CD8-positive, alpha-beta memory T cell (primary cell): ENCODE measurements around the gene IVD. TPM values are rescaled to one million over a fixed set of nuclear protein-coding genes. Genes with fewer than 3 reads are reported as not detected.
A peak's percentile ranks its signal among the peaks of the same experiment; 100 is the strongest.

ENCODE experiments used
- CTCF ChIA-PET: fragments of 350-600 bp; sonication (Branson Sonifier 250); formaldehyde crosslinking; loops from one replicate; lab custom pipeline; 2021; ENCODE audit warnings: antibody characterized with exemption; lab: Charles Lee
- POLR2A ChIA-PET: fragments of 350-600 bp; sonication (Branson Sonifier 250); formaldehyde crosslinking; loops from one replicate; lab custom pipeline; 2021; ENCODE audit warnings: antibody characterized with exemption; lab: Charles Lee
- DNase-seq, 5 donors: peaks; one replicate each; pipeline versions ENCODE4 v3.0.0 to v3.0.0-alpha.2; 2020 to 2022; ENCODE audit warnings: mixed read lengths in 1 of 5
- H3K27ac ChIP-seq: one replicate; pipeline ENCODE4 v1.7.0; 2013; ENCODE audit warnings: low read depth, mild to moderate bottlenecking, low read length, moderate library complexity
- H3K27me3 ChIP-seq: 2 replicates; pipeline ENCODE4 v1.7.0; 2013; ENCODE audit warnings: low read length, mild to moderate bottlenecking; ENCODE audit not compliant: insufficient read depth, poor library complexity, severe bottlenecking
- H3K36me3 ChIP-seq: 2 replicates; pipeline ENCODE4 v1.7.0; 2013; ENCODE audit warnings: mild to moderate bottlenecking, low read length, moderate library complexity; ENCODE audit not compliant: insufficient read depth
- H3K4me1 ChIP-seq: 2 replicates; pipeline ENCODE4 v1.7.0; 2013; ENCODE audit warnings: mild to moderate bottlenecking, low read length, moderate library complexity; ENCODE audit not compliant: insufficient read depth
- H3K4me3 ChIP-seq: 2 replicates; pipeline ENCODE4 v1.7.0; 2013; ENCODE audit warnings: mild to moderate bottlenecking, low read length
- H3K9me3 ChIP-seq: 2 replicates; pipeline ENCODE4 v1.7.0; 2013; ENCODE audit warnings: mild to moderate bottlenecking, low read length
- H3K27ac Mint-ChIP-seq, 8 donors: one replicate each; pipeline ENCODE4 v1.8.0; 2020 to 2021; ENCODE audit warnings: mixed read lengths in 8 of 8, mild to moderate bottlenecking in 6 of 8, inconsistent platforms in 3 of 8, moderate library complexity in 3 of 8
- H3K27me3 Mint-ChIP-seq, 2 donors: one replicate each; pipeline ENCODE4 v1.8.0; 2020 to 2021; ENCODE audit warnings: mixed read lengths in 2 of 2, mild to moderate bottlenecking in 1 of 2, moderate library complexity in 1 of 2
- H3K36me3 Mint-ChIP-seq, 3 donors: one replicate each; pipeline ENCODE4 v1.8.0; 2020 to 2021; ENCODE audit warnings: mixed read lengths in 3 of 3, inconsistent platforms in 1 of 3, mild to moderate bottlenecking in 1 of 3
- H3K4me1 Mint-ChIP-seq, 3 donors: one replicate each; pipeline ENCODE4 v1.8.0; 2020 to 2021; ENCODE audit warnings: mixed read lengths in 3 of 3, inconsistent platforms in 1 of 3, mild to moderate bottlenecking in 1 of 3
- H3K4me3 Mint-ChIP-seq, 7 donors: one replicate each; pipeline ENCODE4 v1.8.0; 2020 to 2021; ENCODE audit warnings: mixed read lengths in 7 of 7, mild to moderate bottlenecking in 6 of 7, moderate library complexity in 4 of 7, inconsistent platforms in 2 of 7
- H3K9me3 Mint-ChIP-seq, 5 donors: one replicate each; pipeline ENCODE4 v1.8.0; 2020 to 2022; ENCODE audit warnings: mixed read lengths in 5 of 5, mild to moderate bottlenecking in 3 of 5, moderate library complexity in 2 of 5, inconsistent platforms in 1 of 5
- polyA plus RNA-seq: library from polyadenylated mRNA; unstranded; fragments of 300-500 nt; fragmentation: Illumina TruSeq; gene quantifications from one replicate; pipeline ENCODE4 v1.2.3, GENCODE V29; 2021
- total RNA-seq, 2 experiments: library from RNA; stranded (reverse); gene quantifications; one replicate each; pipeline ENCODE4 v1.2.3, GENCODE V29; 2021

Gene IVD
- total and polyA plus RNA-seq, 3 experiments from 2014 or later: 56.0 to 80.1 (median 68.5) TPM

DNA sequence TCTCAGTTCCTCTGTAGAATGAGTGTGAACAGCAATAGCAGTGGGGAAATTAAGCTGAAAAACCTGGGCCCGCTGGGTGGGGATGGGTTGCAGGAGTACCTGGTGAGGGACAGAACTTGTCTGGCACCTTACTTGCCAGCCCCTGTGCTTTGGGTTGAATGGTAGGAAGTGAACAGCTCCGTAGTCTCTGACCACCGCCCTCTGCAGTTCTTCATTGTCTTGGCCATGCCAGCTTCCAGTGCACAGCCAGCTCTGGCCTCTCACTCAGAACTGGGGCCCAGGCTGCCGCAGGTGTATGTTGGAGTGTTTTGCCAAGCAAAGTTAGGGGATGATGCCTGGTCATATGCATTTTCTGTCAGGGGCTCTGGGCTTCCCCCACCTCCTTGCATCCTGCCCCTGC lies 51.1 kb downstream of the IVD start:
- no peaks in the 10 kb centered on the region for H3K9me3 Mint-ChIP-seq
- ChIA-PET POLR2A (interaction anchor here (0.9 kb wide), 1 partner anchor 16 kb away, joined by 3 read pairs; no protein-coding TSS in a partner anchor), CTCF (interaction anchor here (1.2 to 1.5 kb wide), 3 partner anchors 14 to 50 kb away, joined by 3 to 4 read pairs (median 3); no protein-coding TSS in a partner anchor)
- no peaks in the 10 kb centered on the region for H3K27me3 Mint-ChIP-seq
- peaks cover 0 to 30% (median 0%) of the 10 kb centered on the region in 3 donors for H3K36me3 Mint-ChIP-seq
- no peak overlapping the region for H3K4me3 ChIP-seq
- H3K4me3 Mint-ChIP-seq: no peak overlapping the region
- peaks cover 49 to 68% (median 49%) of the 10 kb centered on the region in 3 donors for H3K4me1 Mint-ChIP-seq
- H3K36me3 ChIP-seq: peaks cover 14% of the 10 kb centered on the region
- no peak overlapping the region for H3K27ac ChIP-seq
- H3K27me3 ChIP-seq: no peaks in the 10 kb centered on the region
- H3K9me3 ChIP-seq: no peaks in the 10 kb centered on the region
- H3K27ac Mint-ChIP-seq: peak overlapping the region in 4 of 8 donors; percentile 14 to 64 (median 34)
- peak in 1 of 5 donors; percentile 30 for DNase-seq
- peaks cover 57% of the 10 kb centered on the region for H3K4me1 ChIP-seq

DNA sequence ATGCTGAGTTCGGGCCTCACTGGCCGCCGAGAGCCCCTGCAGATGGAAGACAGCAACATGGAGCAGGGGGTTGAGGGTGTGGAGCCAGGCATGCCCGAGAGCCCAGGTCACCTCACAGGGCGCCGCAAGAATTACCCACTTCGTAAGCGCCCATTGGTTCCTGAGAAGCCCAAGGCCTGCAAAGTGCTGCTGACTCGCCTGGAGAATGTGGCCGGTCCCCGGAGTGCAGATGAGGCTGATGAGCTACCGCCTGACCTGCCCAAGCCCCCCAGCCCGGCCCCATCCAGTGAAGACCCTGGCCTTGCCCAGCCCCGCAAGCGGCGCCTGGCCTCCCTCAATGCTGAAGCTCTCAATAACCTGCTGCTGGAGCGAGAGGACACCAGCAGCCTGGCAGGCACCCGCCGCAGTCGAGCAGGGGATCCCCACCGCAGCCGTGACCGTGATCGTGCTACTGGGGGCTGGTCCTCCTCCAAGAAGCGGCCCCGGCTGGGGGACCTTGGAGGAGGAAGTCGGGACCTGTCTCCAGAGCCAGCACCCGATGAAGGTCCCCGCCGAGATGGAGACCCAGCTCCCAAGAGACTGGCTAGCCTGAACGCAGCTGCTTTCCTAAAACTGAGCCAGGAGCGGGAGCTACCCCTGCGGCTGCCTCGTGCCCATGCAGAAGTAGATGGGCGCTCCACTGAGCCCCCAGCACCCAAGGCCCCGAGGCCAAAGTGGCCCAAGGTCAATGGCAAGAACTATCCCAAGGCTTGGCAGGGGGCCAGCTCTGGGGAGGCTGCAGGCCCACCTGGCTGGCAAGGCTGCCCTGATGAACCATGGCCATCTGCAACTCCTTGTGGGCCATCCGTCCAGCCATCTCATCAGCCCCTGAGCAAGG lies 53.1 kb downstream of the IVD start:
- no peak for DNase-seq
- H3K4me3 ChIP-seq: no peak overlapping the region
- Mint-ChIP-seq H3K4me3 (no peak overlapping the region), H3K27ac (peak overlapping the region in 1 of 8 donors; percentile 50), H3K27me3 (no peaks in the 10 kb centered on the region), H3K9me3 (no peaks in the 10 kb centered on the region), H3K36me3 (peaks cover 0 to 44% (median 0%) of the 10 kb centered on the region in 3 donors), H3K4me1 (peaks cover 29 to 48% (median 29%) of the 10 kb centered on the region in 3 donors)
- H3K36me3 ChIP-seq: peaks cover 20% of the 10 kb centered on the region
- H3K27me3 ChIP-seq: no peaks in the 10 kb centered on the region
- POLR2A ChIA-PET: no interaction called here
- H3K9me3 ChIP-seq: no peaks in the 10 kb centered on the region
- CTCF ChIA-PET: interaction anchor here (0.8 to 1.2 kb wide), 2 partner anchors 10 to 11 kb away, joined by 3 read pairs; no protein-coding TSS in a partner anchor
- no peak overlapping the region for H3K27ac ChIP-seq
- peaks cover 37% of the 10 kb centered on the region for H3K4me1 ChIP-seq

DNA sequence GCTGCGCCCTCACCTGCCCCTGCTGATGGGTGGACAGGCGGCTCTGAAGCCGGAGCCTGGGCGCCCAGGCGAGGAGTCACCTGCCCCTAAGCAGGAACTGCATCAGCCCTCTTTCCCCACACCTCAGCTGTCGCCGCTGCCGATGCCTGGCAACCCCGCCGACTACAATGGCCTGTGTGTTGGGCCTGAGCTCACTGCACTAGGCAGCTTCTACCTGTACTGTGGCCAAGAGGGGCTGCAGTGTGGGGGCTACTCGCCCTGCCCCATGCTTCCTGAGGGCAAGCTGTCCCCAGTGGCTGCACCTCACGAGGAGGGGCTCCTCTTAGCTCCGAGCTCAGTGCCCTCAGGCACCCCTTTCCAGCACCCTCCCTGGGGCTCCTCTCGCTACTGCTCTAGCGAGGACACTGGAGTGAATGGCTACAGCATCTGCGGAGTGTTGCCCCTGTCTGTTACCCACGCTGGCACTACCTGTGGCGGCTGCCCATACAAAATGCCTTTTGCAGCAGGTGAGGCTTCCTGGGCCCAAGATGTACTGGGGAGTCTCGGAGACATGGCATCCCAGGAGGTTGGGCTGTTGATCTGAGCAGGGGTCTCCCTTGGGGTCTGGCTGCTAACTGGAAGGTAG lies 53.9 kb downstream of the IVD start:
- DNase-seq: no peak
- Histone ChIP-seq H3K27ac (no peak overlapping the region), H3K4me3 (no peak overlapping the region), H3K27me3 (no peaks in the 10 kb centered on the region), H3K36me3 (peaks cover 27% of the 10 kb centered on the region), H3K9me3 (no peaks in the 10 kb centered on the region), H3K4me1 (peaks cover 30% of the 10 kb centered on the region)
- H3K36me3 Mint-ChIP-seq: peaks cover 0 to 52% (median 0%) of the 10 kb centered on the region in 3 donors
- no peaks in the 10 kb centered on the region for H3K27me3 Mint-ChIP-seq
- CTCF ChIA-PET: interaction anchor here (0.8 kb wide), 1 partner anchor 10 kb away, joined by 3 read pairs; no protein-coding TSS in a partner anchor
- H3K4me3 Mint-ChIP-seq: no peak overlapping the region
- H3K27ac Mint-ChIP-seq: no peak overlapping the region
- peaks cover 21 to 40% (median 22%) of the 10 kb centered on the region in 3 donors for H3K4me1 Mint-ChIP-seq
- POLR2A ChIA-PET: no interaction called here
- H3K9me3 Mint-ChIP-seq: no peaks in the 10 kb centered on the region

DNA sequence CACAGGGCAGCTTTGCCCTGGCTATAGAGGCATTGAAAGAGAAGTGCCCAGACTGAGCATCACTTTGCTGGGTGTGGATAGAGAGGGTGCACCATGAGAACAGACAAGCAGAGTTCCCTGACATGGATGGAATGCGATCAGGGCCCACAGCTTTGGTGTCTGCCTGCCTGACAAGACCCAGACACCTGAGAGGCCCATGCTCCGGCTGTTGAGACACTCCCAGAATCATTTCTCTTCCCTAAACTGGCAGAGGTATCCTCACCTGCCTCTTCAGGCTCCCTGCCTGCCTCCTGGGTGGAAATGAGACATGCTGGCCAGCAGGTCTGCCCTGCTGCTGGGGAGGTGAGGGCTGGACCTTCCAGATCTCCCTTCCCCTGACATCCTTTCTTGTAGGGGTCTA lies 54.8 kb downstream of the IVD start:
- Histone ChIP-seq H3K27ac (no peak overlapping the region), H3K27me3 (no peaks in the 10 kb centered on the region), H3K4me1 (peaks cover 21% of the 10 kb centered on the region), H3K36me3 (peaks cover 36% of the 10 kb centered on the region), H3K9me3 (no peaks in the 10 kb centered on the region), H3K4me3 (no peak overlapping the region)
- Mint-ChIP-seq H3K4me3 (no peak overlapping the region), H3K36me3 (peaks cover 0 to 60% (median under 1%) of the 10 kb centered on the region in 3 donors), H3K27ac (peak overlapping the region in 4 of 8 donors; percentile 37 to 77 (median 60)), H3K9me3 (no peaks in the 10 kb centered on the region), H3K27me3 (no peaks in the 10 kb centered on the region), H3K4me1 (peaks cover 13 to 31% (median 14%) of the 10 kb centered on the region in 3 donors)
- CTCF ChIA-PET: no interaction called here
- no peak for DNase-seq
- POLR2A ChIA-PET: no interaction called here

DNA sequence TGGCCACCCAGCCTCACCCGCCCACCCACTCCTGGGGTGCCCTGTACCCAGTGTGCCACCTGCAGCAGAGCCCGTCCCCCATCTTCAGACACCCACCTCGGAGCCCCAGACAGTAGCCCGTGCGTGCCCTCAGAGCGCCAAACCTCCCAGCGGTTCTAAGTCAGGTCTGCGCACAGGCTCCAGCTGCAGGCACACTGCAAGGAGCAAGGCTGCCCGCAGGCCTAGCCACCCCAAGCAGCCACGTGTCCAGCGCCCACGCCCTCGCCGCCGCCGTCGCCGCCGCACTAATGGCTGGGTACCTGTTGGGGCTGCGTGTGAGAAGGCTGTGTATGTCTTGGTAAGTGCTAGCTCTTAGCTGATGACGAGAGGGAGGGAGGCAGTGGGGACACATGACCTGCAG lies 56.4 kb downstream of the IVD start:
- Mint-ChIP-seq H3K4me1 (peaks cover 0 to 20% (median 3%) of the 10 kb centered on the region in 3 donors), H3K9me3 (no peaks in the 10 kb centered on the region), H3K27ac (no peak overlapping the region), H3K36me3 (peaks cover 0 to 72% (median 2%) of the 10 kb centered on the region in 3 donors), H3K27me3 (no peaks in the 10 kb centered on the region), H3K4me3 (no peak overlapping the region)
- no peak for DNase-seq
- peaks cover 13% of the 10 kb centered on the region for H3K4me1 ChIP-seq
- H3K36me3 ChIP-seq: peaks cover 37% of the 10 kb centered on the region
- ChIA-PET POLR2A (interaction anchor here (1.1 kb wide), 1 partner anchor 10 kb away, joined by 3 read pairs; no protein-coding TSS in a partner anchor), CTCF (interaction anchor here (1.2 to 1.4 kb wide), 2 partner anchors 11 to 117 kb away, joined by 3 to 4 read pairs; no protein-coding TSS in a partner anchor)
- no peak overlapping the region for H3K4me3 ChIP-seq
- no peaks in the 10 kb centered on the region for H3K27me3 ChIP-seq
- no peak overlapping the region for H3K27ac ChIP-seq
- H3K9me3 ChIP-seq: no peaks in the 10 kb centered on the region

DNA sequence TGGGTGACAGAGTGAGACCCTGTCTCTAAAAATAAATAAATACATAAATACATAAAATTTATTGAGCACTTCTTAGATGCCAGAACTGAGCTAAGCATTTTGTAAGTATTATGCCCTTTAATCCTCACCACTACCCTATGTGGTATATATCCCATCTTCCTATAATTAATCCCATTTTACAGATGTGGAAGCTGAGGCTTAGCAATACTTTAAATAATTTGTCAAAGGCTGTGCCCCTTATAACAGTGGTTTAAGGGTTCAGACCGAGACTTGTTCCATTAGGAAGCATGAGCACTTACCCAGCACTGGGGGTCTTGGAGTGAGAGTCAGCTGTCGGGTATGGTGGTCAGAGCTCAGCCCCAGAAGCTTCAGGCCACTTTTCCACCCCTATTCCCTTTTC lies 57.7 kb downstream of the IVD start:
- Histone ChIP-seq H3K9me3 (no peaks in the 10 kb centered on the region), H3K4me3 (no peak overlapping the region), H3K27me3 (no peaks in the 10 kb centered on the region), H3K27ac (no peak overlapping the region), H3K36me3 (peaks cover 37% of the 10 kb centered on the region), H3K4me1 (peaks cover 10% of the 10 kb centered on the region)
- H3K4me3 Mint-ChIP-seq: no peak overlapping the region
- peaks cover 0 to 16% (median 0%) of the 10 kb centered on the region in 3 donors for H3K4me1 Mint-ChIP-seq
- POLR2A ChIA-PET: no interaction called here
- H3K27ac Mint-ChIP-seq: no peak overlapping the region
- H3K27me3 Mint-ChIP-seq: no peaks in the 10 kb centered on the region
- CTCF ChIA-PET: interaction anchor here (0.6 to 1.2 kb wide), 2 partner anchors 10 to 41 kb away, joined by 3 read pairs; no protein-coding TSS in a partner anchor
- peaks cover 0 to 74% (median 2%) of the 10 kb centered on the region in 3 donors for H3K36me3 Mint-ChIP-seq
- no peak for DNase-seq
- H3K9me3 Mint-ChIP-seq: no peaks in the 10 kb centered on the region

DNA sequence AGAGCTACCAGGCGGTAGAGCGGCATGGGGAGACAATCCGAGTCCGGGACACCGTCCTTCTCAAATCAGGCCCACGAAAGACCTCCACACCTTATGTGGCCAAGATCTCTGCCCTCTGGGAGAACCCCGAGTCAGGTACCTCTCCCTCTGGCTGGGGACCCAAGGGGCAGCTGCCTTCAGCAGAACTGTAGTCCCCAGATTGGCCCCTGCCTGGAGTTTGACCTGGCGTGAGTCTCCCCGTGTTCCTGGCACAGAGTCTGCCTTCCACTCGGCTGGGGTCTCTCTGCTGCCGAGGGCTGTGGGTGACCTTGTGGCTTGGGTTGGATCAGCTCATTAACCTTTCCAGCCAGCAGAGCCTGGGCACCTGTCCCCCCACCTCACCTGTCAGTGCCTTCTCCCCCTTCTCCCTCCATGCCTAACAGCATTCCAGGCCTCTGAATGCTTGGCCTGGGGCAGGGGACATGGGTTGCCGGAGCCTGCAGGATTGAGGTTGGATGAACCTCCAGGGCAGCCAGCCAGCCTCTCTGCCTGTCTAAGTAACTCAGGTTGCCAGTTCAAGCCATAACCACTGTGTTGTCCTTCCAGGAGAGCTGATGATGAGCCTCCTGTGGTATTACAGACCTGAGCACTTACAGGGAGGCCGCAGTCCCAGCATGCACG lies 58.4 kb downstream of the IVD start:
- H3K4me1 ChIP-seq: peaks cover 10% of the 10 kb centered on the region
- Mint-ChIP-seq H3K27me3 (no peaks in the 10 kb centered on the region), H3K4me3 (no peak overlapping the region), H3K9me3 (no peaks in the 10 kb centered on the region), H3K27ac (peak overlapping the region in 1 of 8 donors; percentile 85), H3K4me1 (peaks cover 0 to 16% (median 0%) of the 10 kb centered on the region in 3 donors), H3K36me3 (peaks cover 0 to 71% (median 2%) of the 10 kb centered on the region in 3 donors)
- no peaks in the 10 kb centered on the region for H3K27me3 ChIP-seq
- DNase-seq: no peak
- ChIA-PET POLR2A (no interaction called here), CTCF (interaction anchor here (0.6 kb wide), 1 partner anchor 41 kb away, joined by 3 read pairs; no protein-coding TSS in a partner anchor)
- no peaks in the 10 kb centered on the region for H3K9me3 ChIP-seq
- no peak overlapping the region for H3K27ac ChIP-seq
- peaks cover 37% of the 10 kb centered on the region for H3K36me3 ChIP-seq
- H3K4me3 ChIP-seq: no peak overlapping the region
